Measurements from ENCODE around the gene AP4M1. TPM values are rescaled to one million over a fixed set of nuclear protein-coding genes. Genes with fewer than 3 reads are reported as not detected.

AP4M1 gene
- total and polyA plus RNA-seq, 9 of the 15 experiments (the other 6 are each of a cell fraction or from before 2014, with no cell fraction given), result 1.3 to 30.9 (median 14.1) TPM

- TF ChIP-seq ZNF407 (IDR thresholded peaks at IDR 0.05; ENCODE audit: low read depth) (peak; percentile 93), CHCHD3 (CRISPR knock-in tag; IDR thresholded peaks at IDR 0.05) (no peak), RCOR1 (IDR thresholded peaks at IDR 0.05; ENCODE audit: borderline replicate concordance in 1 of 2, low read depth in 2 of 2, low read length in 2 of 2) (peak; percentile 10 to 33; a peak in 2 of 4 replicates), GABPB2 (CRISPR knock-in tag; conservative IDR thresholded peaks at IDR 0.05) (no peak), BRF2 (IDR thresholded peaks at IDR 0.05; ENCODE audit: borderline replicate concordance, insufficient read depth, insufficient read length) (no peak), SIRT6 (IDR thresholded peaks at IDR 0.05; ENCODE audit: low read depth, low read length) (no peak), TBL1XR1 (IDR thresholded peaks at IDR 0.05; ENCODE audit: low read length in 2 of 2) (peak; percentile 11 to 46; a peak in 1 of 4 replicates), ELF1 (tag; IDR thresholded peaks at IDR 0.05) (peak; percentile 66; the same call in 1 of the 2 replicates), ESRRA (IDR thresholded peaks at IDR 0.05; ENCODE audit: borderline replicate concordance, low read depth) (peak; percentile 76), CBX1 (IDR thresholded peaks at IDR 0.05; ENCODE audit: low read depth) (peak; percentile 96), ARHGAP35 (IDR thresholded peaks at IDR 0.05; ENCODE audit: partially characterized antibody) (no peak), DACH1 (IDR thresholded peaks at IDR 0.05; ENCODE audit: partially characterized antibody) (no peak), ZFP1 (CRISPR knock-in tag; IDR thresholded peaks at IDR 0.05) (no peak), TFE3 (CRISPR knock-in tag; IDR thresholded peaks at IDR 0.05) (no peak), KDM4B (IDR thresholded peaks at IDR 0.05; ENCODE audit: borderline replicate concordance in 2 of 2, low read depth in 1 of 2) (0 out of 4 replicates have a peak, but pooled peaks of 1 of the 2 experiments have one; percentile 27)
Observed at GRCh38 chr7:100088621-100089457, 12.6 kb upstream of the AP4M1 start, which contains the start of gene COPS6 (continued).

Measured in K562 (cell line).